ENCODE measurements around the gene SCYGR1.

Gene SCYGR1

GRCh38 chr2:227376656-227377396 lies 10.9 kb downstream of the SCYGR1 start:
- Histone ChIP-seq H3F3A (ENCODE audit: low read depth) (no peaks in the 10 kb centered on the region), H3K27me3 (ENCODE audit: insufficient read depth, low read length, poor library complexity, severe bottlenecking) (no peaks in the 10 kb centered on the region), H4K20me1 (ENCODE audit: insufficient read depth, low read length, poor library complexity, severe bottlenecking) (no peaks in the 10 kb centered on the region), H3K4me3 (ENCODE audit: low read length, poor library complexity, severe bottlenecking) (no peak overlapping the region), H3K9me3 (ENCODE audit: insufficient read depth, low read depth, low read length) (no peaks in the 10 kb centered on the region), H3K4me1 (ENCODE audit: insufficient read depth, low read length, poor library complexity, severe bottlenecking) (peaks cover 37% of the 10 kb centered on the region), H3K9me2 (replicated peaks; ENCODE audit: low read depth, low read length) (no peaks in the 10 kb centered on the region), H2AFZ (ENCODE audit: low read length) (peak overlapping the region; percentile 6; the same call in 1 of the 2 replicates), H3K79me2 (ENCODE audit: insufficient read depth, low read length) (no peaks in the 10 kb centered on the region), H3K9ac (ENCODE audit: low read depth, low read length, poor library complexity, severe bottlenecking) (peak overlapping the region; percentile 0), H3K36me3 (ENCODE audit: insufficient read depth, low read length) (no peaks in the 10 kb centered on the region), H3K4me2 (ENCODE audit: low read depth, low read length, poor library complexity, severe bottlenecking) (no peak overlapping the region)
- TF ChIP-seq, protein P1, sequence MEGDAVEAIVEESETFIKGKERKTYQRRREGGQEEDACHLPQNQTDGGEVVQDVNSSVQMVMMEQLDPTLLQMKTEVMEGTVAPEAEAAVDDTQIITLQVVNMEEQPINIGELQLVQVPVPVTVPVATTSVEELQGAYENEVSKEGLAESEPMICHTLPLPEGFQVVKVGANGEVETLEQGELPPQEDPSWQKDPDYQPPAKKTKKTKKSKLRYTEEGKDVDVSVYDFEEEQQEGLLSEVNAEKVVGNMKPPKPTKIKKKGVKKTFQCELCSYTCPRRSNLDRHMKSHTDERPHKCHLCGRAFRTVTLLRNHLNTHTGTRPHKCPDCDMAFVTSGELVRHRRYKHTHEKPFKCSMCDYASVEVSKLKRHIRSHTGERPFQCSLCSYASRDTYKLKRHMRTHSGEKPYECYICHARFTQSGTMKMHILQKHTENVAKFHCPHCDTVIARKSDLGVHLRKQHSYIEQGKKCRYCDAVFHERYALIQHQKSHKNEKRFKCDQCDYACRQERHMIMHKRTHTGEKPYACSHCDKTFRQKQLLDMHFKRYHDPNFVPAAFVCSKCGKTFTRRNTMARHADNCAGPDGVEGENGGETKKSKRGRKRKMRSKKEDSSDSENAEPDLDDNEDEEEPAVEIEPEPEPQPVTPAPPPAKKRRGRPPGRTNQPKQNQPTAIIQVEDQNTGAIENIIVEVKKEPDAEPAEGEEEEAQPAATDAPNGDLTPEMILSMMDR (conservative IDR thresholded peaks at IDR 0.05; ENCODE audit: low read length) = no peak
- no peak for TF ChIP-seq EZH2phosphoT487 (IDR thresholded peaks at IDR 0.05; ENCODE audit: borderline replicate concordance)

DNA sequence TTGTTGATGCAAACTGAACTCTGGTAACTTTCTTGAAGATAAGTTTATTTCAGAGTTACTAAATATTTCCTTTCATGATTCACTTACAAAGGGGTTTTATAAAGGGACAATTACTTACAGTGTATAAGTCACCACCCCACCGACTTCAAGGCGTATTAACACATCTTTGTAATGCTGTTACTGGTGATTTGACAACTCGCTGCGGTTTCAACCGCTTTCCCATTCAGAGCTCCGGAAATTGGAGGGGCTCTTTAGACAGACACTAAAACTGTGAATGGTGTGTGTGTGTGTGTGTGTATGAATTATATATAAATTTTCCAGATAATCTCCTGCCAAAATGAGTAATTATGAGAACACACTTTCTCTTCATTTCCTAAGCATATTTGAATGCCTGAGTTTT lies 13.6 kb downstream of the SCYGR1 start:
- Histone ChIP-seq H3K79me2 (ENCODE audit: insufficient read depth, low read length) (no peaks in the 10 kb centered on the region), H3K9ac (ENCODE audit: low read depth, low read length, poor library complexity, severe bottlenecking) (peak overlapping the region; percentile 50), H2AFZ (ENCODE audit: low read length) (no peak overlapping the region; the same call in 1 of the 2 replicates), H3K4me3 (ENCODE audit: low read length, poor library complexity, severe bottlenecking) (peak overlapping the region; percentile 59), H3K27me3 (ENCODE audit: insufficient read depth, low read length, poor library complexity, severe bottlenecking) (no peaks in the 10 kb centered on the region), H3K4me2 (ENCODE audit: low read depth, low read length, poor library complexity, severe bottlenecking) (peak overlapping the region; percentile 74), H3K4me1 (ENCODE audit: insufficient read depth, low read length, poor library complexity, severe bottlenecking) (peaks cover 37% of the 10 kb centered on the region), H3K9me3 (ENCODE audit: insufficient read depth, low read depth, low read length) (no peaks in the 10 kb centered on the region), H3K36me3 (ENCODE audit: insufficient read depth, low read length) (no peaks in the 10 kb centered on the region), H3F3A (ENCODE audit: low read depth) (no peaks in the 10 kb centered on the region), H4K20me1 (ENCODE audit: insufficient read depth, low read length, poor library complexity, severe bottlenecking) (no peaks in the 10 kb centered on the region), H3K9me2 (replicated peaks; ENCODE audit: low read depth, low read length) (no peaks in the 10 kb centered on the region)
- no peak for TF ChIP-seq EZH2phosphoT487 (IDR thresholded peaks at IDR 0.05; ENCODE audit: borderline replicate concordance)

GRCh38 chr2:227373389-227373788 lies 14.4 kb downstream of the SCYGR1 start:
- TF ChIP-seq, protein P1 (conservative IDR thresholded peaks at IDR 0.05; ENCODE audit: low read length) = no peak
- TF ChIP-seq EZH2phosphoT487 (IDR thresholded peaks at IDR 0.05; ENCODE audit: borderline replicate concordance) = no peak
- 0 out of 2 replicates have a peak overlapping the region, but pooled peaks have one; percentile 21 for H2AFZ ChIP-seq (ENCODE audit: low read length)
- H3K9ac ChIP-seq (ENCODE audit: low read depth, low read length, poor library complexity, severe bottlenecking) = peak overlapping the region; percentile 50
- no peaks in the 10 kb centered on the region for H3K9me3 ChIP-seq (ENCODE audit: insufficient read depth, low read depth, low read length)
- H3K9me2 ChIP-seq (replicated peaks; ENCODE audit: low read depth, low read length) = no peaks in the 10 kb centered on the region
- H3K4me2 ChIP-seq (ENCODE audit: low read depth, low read length, poor library complexity, severe bottlenecking) = peak overlapping the region; percentile 74
- no peak overlapping the region for H3K4me3 ChIP-seq (ENCODE audit: low read length, poor library complexity, severe bottlenecking)
- no peaks in the 10 kb centered on the region for H3K27me3 ChIP-seq (ENCODE audit: insufficient read depth, low read length, poor library complexity, severe bottlenecking)
- no peaks in the 10 kb centered on the region for H3K36me3 ChIP-seq (ENCODE audit: insufficient read depth, low read length)
- H3K79me2 ChIP-seq (ENCODE audit: insufficient read depth, low read length) = no peaks in the 10 kb centered on the region
- H3F3A ChIP-seq (ENCODE audit: low read depth) = no peaks in the 10 kb centered on the region
- no peaks in the 10 kb centered on the region for H4K20me1 ChIP-seq (ENCODE audit: insufficient read depth, low read length, poor library complexity, severe bottlenecking)
- H3K4me1 ChIP-seq (ENCODE audit: insufficient read depth, low read length, poor library complexity, severe bottlenecking) = peaks cover 37% of the 10 kb centered on the region

Data from Loucy (cell line).